Panc1 (cell line): Measurements from ENCODE around the gene BABAM2. TPM values are rescaled to one million over a fixed set of nuclear protein-coding genes. Genes with fewer than 3 reads are reported as not detected.

ENCODE experiments used
- ATAC-seq: fragments of 200-7000 bp; cut with Tn5 transposase; 2 replicates; pipeline ENCODE4 v1.9.1; 2020; ENCODE audit warnings: mild to moderate bottlenecking, moderate library complexity
- BruUV-seq: library from RNA; stranded (reverse); fragments of 400-500 nt; replicated peaks from 2 replicates; lab custom pipeline; 2021; lab: Mats Ljungman, UMichigan
- CTCF ChIA-PET: fragments of 300-600 bp; sonication (Branson Sonifier 250); formaldehyde crosslinking; loops from one replicate; lab custom pipeline; 2022; ENCODE audit warnings: antibody characterized with exemption; lab: Charles Lee
- POLR2A ChIA-PET: fragments of 300-600 bp; sonication (Branson Sonifier 250); formaldehyde crosslinking; loops from one replicate; lab custom pipeline; 2022; ENCODE audit warnings: antibody characterized with exemption; lab: Charles Lee
- DNase-seq: peaks from one replicate; pipeline ENCODE4 v3.0.0-alpha.2; 2010; ENCODE audit warnings: low read depth, low spot score
- H3K27ac ChIP-seq: 2 replicates; pipeline ENCODE4 v1.5.1; 2011; ENCODE audit warnings: mild to moderate bottlenecking, low read length, inconsistent platforms
- H3K27me3 ChIP-seq: fragments of 200-500 bp; sonication (Bioruptor generic); 2 replicates; pipeline ENCODE4 v1.6.0; 2014; ENCODE audit warnings: low read length, inconsistent platforms; ENCODE audit not compliant: control insufficient read depth, insufficient read depth
- H3K36me3 ChIP-seq: fragments of 200-500 bp; sonication (Bioruptor generic); 2 replicates; pipeline ENCODE4 v1.5.1; 2014; ENCODE audit warnings: inconsistent platforms, mild to moderate bottlenecking, low read length, moderate library complexity; ENCODE audit not compliant: control insufficient read depth, insufficient read depth
- H3K4me1 ChIP-seq: 2 replicates; pipeline ENCODE4 v1.5.1; 2011; ENCODE audit warnings: inconsistent platforms, mild to moderate bottlenecking, low read length, moderate library complexity; ENCODE audit not compliant: control insufficient read depth, insufficient read depth
- H3K4me3 ChIP-seq, 2 experiments: 2 replicates each; pipeline ENCODE4 v1.5.1; 2011 to 2012; ENCODE audit warnings: low read depth in 2 of 2, low read length in 2 of 2, mild to moderate bottlenecking in 2 of 2, inconsistent platforms in 1 of 2, moderate library complexity in 1 of 2
- H3K9me3 ChIP-seq: fragments of 200-500 bp; sonication (Bioruptor generic); 2 replicates; pipeline ENCODE4 v1.5.1; 2014; ENCODE audit warnings: low read depth, mild to moderate bottlenecking, inconsistent platforms, low read length, moderate library complexity; ENCODE audit not compliant: control insufficient read depth, insufficient read depth
- CTCF ChIP-seq: fragments of 450-650 bp; IDR thresholded peaks from 2 replicates; pipeline ENCODE4 v1.5.1; 2017; ENCODE audit warnings: mild to moderate bottlenecking
- POLR2AphosphoS5 ChIP-seq: IDR thresholded peaks from 2 replicates; pipeline ENCODE4 v1.6.1; 2012; ENCODE audit warnings: mild to moderate bottlenecking, low read depth, low read length, moderate library complexity
- SIN3A ChIP-seq: IDR thresholded peaks from 2 replicates; pipeline ENCODE4 v1.6.1; 2012; ENCODE audit warnings: low read depth, mild to moderate bottlenecking, low read length, moderate library complexity, borderline replicate concordance; ENCODE audit not compliant: insufficient read depth
- TCF7L2 ChIP-seq: IDR thresholded peaks from 2 replicates; pipeline ENCODE4 v1.6.1; 2011; ENCODE audit warnings: mild to moderate bottlenecking, low read depth, low read length, inconsistent platforms
- in situ Hi-C: cut with HindIII; loops from 2 replicates; pipeline ENCODE4 v1.10.0; 2016; ENCODE audit warnings: low sequenced_read_pairs, low pct_unique_long_range_greater_than_20kb
- intact Hi-C: fragments of 100-400 bp; cut with micrococcal nuclease; formaldehyde crosslinking; loops from one replicate; pipeline ENCODE4 v1.10.0; 2022; ENCODE audit not compliant: unreplicated experiment
- total RNA-seq: library from RNA; stranded (reverse); gene quantifications from one replicate; pipeline ENCODE4 v1.2.1, GENCODE V29; 2021; ENCODE audit not compliant: unreplicated experiment
- TF ChIP-seq, protein P1 (sequence below), 2 experiments: IDR thresholded peaks; 2 replicates each; pipeline ENCODE4 v1.6.1; 2011 to 2012; ENCODE audit warnings: low read depth in 2 of 2, control low read depth in 1 of 2, low read length in 1 of 2, mild to moderate bottlenecking in 1 of 2, moderate library complexity in 1 of 2; ENCODE audit not compliant: insufficient read depth in 1 of 2

BABAM2 gene
- total RNA-seq, 1 experiment from 2014 or later: 31.2 TPM

GRCh38 chr2:28071221-28071620, 180.7 kb downstream of the BABAM2 start:
- ChIA-PET POLR2A (no interaction called here), CTCF (no interaction called here)
- TF ChIP-seq TCF7L2 (no peak), CTCF (no peak), POLR2AphosphoS5 (no peak), SIN3A (no peak)
- TF ChIP-seq, protein P1, sequence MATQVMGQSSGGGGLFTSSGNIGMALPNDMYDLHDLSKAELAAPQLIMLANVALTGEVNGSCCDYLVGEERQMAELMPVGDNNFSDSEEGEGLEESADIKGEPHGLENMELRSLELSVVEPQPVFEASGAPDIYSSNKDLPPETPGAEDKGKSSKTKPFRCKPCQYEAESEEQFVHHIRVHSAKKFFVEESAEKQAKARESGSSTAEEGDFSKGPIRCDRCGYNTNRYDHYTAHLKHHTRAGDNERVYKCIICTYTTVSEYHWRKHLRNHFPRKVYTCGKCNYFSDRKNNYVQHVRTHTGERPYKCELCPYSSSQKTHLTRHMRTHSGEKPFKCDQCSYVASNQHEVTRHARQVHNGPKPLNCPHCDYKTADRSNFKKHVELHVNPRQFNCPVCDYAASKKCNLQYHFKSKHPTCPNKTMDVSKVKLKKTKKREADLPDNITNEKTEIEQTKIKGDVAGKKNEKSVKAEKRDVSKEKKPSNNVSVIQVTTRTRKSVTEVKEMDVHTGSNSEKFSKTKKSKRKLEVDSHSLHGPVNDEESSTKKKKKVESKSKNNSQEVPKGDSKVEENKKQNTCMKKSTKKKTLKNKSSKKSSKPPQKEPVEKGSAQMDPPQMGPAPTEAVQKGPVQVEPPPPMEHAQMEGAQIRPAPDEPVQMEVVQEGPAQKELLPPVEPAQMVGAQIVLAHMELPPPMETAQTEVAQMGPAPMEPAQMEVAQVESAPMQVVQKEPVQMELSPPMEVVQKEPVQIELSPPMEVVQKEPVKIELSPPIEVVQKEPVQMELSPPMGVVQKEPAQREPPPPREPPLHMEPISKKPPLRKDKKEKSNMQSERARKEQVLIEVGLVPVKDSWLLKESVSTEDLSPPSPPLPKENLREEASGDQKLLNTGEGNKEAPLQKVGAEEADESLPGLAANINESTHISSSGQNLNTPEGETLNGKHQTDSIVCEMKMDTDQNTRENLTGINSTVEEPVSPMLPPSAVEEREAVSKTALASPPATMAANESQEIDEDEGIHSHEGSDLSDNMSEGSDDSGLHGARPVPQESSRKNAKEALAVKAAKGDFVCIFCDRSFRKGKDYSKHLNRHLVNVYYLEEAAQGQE (IDR thresholded peaks at IDR 0.05; ENCODE audit: insufficient read depth in 1 of 2, low read depth in 2 of 2, low read length in 1 of 2): no peak
- BruUV-seq: no TSS peak
- no peaks in the 10 kb centered on the region for H3K27me3 ChIP-seq
- intact Hi-C loops: no loop called here
- no peaks in the 10 kb centered on the region for H3K36me3 ChIP-seq
- no peak overlapping the region for H3K27ac ChIP-seq
- H3K9me3 ChIP-seq: no peaks in the 10 kb centered on the region
- H3K4me1 ChIP-seq: no peaks in the 10 kb centered on the region
- in situ Hi-C loops: no loop called here
- H3K4me3 ChIP-seq: no peak overlapping the region
- no peak for DNase-seq
- ATAC-seq: no peak

DNA sequence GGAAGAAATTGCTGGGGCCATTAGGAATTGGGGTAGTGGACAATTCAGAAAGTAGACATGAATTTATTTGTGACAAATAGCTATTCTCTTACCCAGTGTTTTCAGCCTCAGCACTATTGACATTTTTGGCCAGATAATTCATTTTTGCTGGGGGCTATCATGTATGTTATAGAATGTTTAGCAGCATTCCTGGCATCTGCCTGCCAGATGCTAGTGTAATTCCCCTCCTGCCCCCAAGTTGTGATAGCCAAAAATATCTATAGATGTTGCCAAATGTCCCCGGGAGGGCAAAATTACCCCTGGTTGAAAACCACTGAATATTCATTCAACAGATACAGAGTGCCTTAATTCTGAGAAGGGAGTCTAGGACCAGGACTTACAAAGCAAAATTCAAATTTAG, 183.6 kb downstream of the BABAM2 start:
- no TSS peak for BruUV-seq
- TF ChIP-seq SIN3A (no peak), POLR2AphosphoS5 (no peak), CTCF (no peak), TCF7L2 (no peak)
- TF ChIP-seq, protein P1 (IDR thresholded peaks at IDR 0.05; ENCODE audit: insufficient read depth in 1 of 2, low read depth in 2 of 2, low read length in 1 of 2): no peak
- ChIA-PET POLR2A (no interaction called here), CTCF (no interaction called here)
- DNase-seq (no peak), ATAC-seq (no peak)
- Histone ChIP-seq H3K27ac (no peak overlapping the region), H3K36me3 (no peaks in the 10 kb centered on the region), H3K4me3 (no peak overlapping the region), H3K4me1 (no peaks in the 10 kb centered on the region), H3K9me3 (no peaks in the 10 kb centered on the region), H3K27me3 (no peaks in the 10 kb centered on the region)
- in situ Hi-C loops: no loop called here
- intact Hi-C loops: no loop called here
